ENCODE measurements around the gene OBSCN. TPM values are rescaled to one million over a fixed set of nuclear protein-coding genes. Genes with fewer than 3 reads are reported as not detected.

Gene OBSCN
- polyA plus RNA-seq, 4 donors: 14.3 to 42.9 (median 24.9) TPM

- DNase-seq (ENCODE audit: low read depth in 4 of 4, low spot score in 3 of 4): no peak
Measured at GRCh38 chr1:228337031-228337564, 129.3 kb downstream of the OBSCN start.

GRCh38 chr1:228337711-228338520, 130.1 kb downstream of the OBSCN start:
- DNase-seq (ENCODE audit: low read depth in 4 of 4, low spot score in 3 of 4): no peak

- no peak for DNase-seq (ENCODE audit: low read depth in 4 of 4, low spot score in 3 of 4)
Measured at GRCh38 chr1:228338521-228339051, 130.7 kb downstream of the OBSCN start.

GRCh38 chr1:228339059-228339704, 131.3 kb downstream of the OBSCN start:
- no peak for DNase-seq (ENCODE audit: low read depth in 4 of 4, low spot score in 3 of 4)

GRCh38 chr1:228339766-228340685, 132.2 kb downstream of the OBSCN start:
- DNase-seq (ENCODE audit: low read depth in 4 of 4, low spot score in 3 of 4): no peak

GRCh38 chr1:228340686-228341449, 133.0 kb downstream of the OBSCN start:
- DNase-seq (ENCODE audit: low read depth in 4 of 4, low spot score in 3 of 4): no peak

GRCh38 chr1:228341450-228341813, 133.6 kb downstream of the OBSCN start:
- no peak for DNase-seq (ENCODE audit: low read depth in 4 of 4, low spot score in 3 of 4)

GRCh38 chr1:228341814-228342626, 134.2 kb downstream of the OBSCN start:
- DNase-seq (ENCODE audit: low read depth in 4 of 4, low spot score in 3 of 4): no peak

- DNase-seq (ENCODE audit: low read depth in 4 of 4, low spot score in 3 of 4): no peak
Measured at GRCh38 chr1:228342627-228343190, 134.9 kb downstream of the OBSCN start.

GRCh38 chr1:228343191-228343661, 135.4 kb downstream of the OBSCN start:
- no peak for DNase-seq (ENCODE audit: low read depth in 4 of 4, low spot score in 3 of 4)

- no peak for DNase-seq (ENCODE audit: low read depth in 4 of 4, low spot score in 3 of 4)
Measured at GRCh38 chr1:228344631-228345072, 136.8 kb downstream of the OBSCN start.

- no peak for DNase-seq (ENCODE audit: low read depth in 4 of 4, low spot score in 3 of 4)
Measured at GRCh38 chr1:228345201-228345930, 137.5 kb downstream of the OBSCN start.

GRCh38 chr1:228346731-228347130, 138.9 kb downstream of the OBSCN start:
- no peak for DNase-seq (ENCODE audit: low read depth in 4 of 4, low spot score in 3 of 4)

GRCh38 chr1:228347181-228347580, 139.3 kb downstream of the OBSCN start:
- no peak for DNase-seq (ENCODE audit: low read depth in 4 of 4, low spot score in 3 of 4)

- no peak for DNase-seq (ENCODE audit: low read depth in 4 of 4, low spot score in 3 of 4)
Measured at GRCh38 chr1:228348708-228349467, 141.0 kb downstream of the OBSCN start.

- no peak for DNase-seq (ENCODE audit: low read depth in 4 of 4, low spot score in 3 of 4)
Measured at GRCh38 chr1:228349701-228350171, 141.9 kb downstream of the OBSCN start.

- DNase-seq (ENCODE audit: low read depth in 4 of 4, low spot score in 3 of 4): no peak
Measured at GRCh38 chr1:228350179-228350742, 142.4 kb downstream of the OBSCN start.

Data from left renal pelvis (tissue), 4 donors.